Lung (tissue), 12 donors: ENCODE measurements around the gene TAB2. TPM values are rescaled to one million over a fixed set of nuclear protein-coding genes. Genes with fewer than 3 reads are reported as not detected.

Experiments
- ATAC-seq: fragments of 200-7000 bp; cut with Tn5 transposase; one replicate; pipeline ENCODE4 v1.9.1; 2020; ENCODE audit warnings: moderate number of reproducible peaks; ENCODE audit not compliant: insufficient read depth, low FRiP score
- DNase-seq, 3 donors: peaks; one replicate each; pipeline ENCODE4 v3.0.0-alpha.2; 2013 to 2017
- H3K27ac ChIP-seq, 2 donors: one replicate each; pipeline ENCODE4 v1.5.1; 2013; ENCODE audit warnings: mild to moderate bottlenecking in 2 of 2, moderate library complexity in 2 of 2, control low read depth in 1 of 2, inconsistent platforms in 1 of 2, low read depth in 1 of 2, low read length in 1 of 2
- H3K27me3 ChIP-seq, 3 donors: one replicate each; pipeline ENCODE4 v1.5.1; 2013; ENCODE audit warnings: low read length in 2 of 3; ENCODE audit not compliant: control insufficient read depth in 3 of 3, insufficient read depth in 3 of 3
- H3K36me3 ChIP-seq, 4 donors: one replicate each; pipeline ENCODE4 v1.5.1; 2013; ENCODE audit warnings: low read length in 4 of 4, mild to moderate bottlenecking in 1 of 4, moderate library complexity in 1 of 4; ENCODE audit not compliant: control insufficient read depth in 4 of 4, insufficient read depth in 4 of 4
- H3K4me1 ChIP-seq, 5 donors: one replicate each; pipeline ENCODE4 v1.5.1; 2013; ENCODE audit warnings: low read length in 5 of 5, mild to moderate bottlenecking in 2 of 5, moderate library complexity in 1 of 5; ENCODE audit not compliant: control insufficient read depth in 5 of 5, insufficient read depth in 5 of 5
- H3K4me3 ChIP-seq: one replicate; pipeline ENCODE4 v1.5.1; 2013; ENCODE audit warnings: mild to moderate bottlenecking, control low read depth, moderate library complexity
- H3K9ac ChIP-seq, 2 donors: one replicate each; pipeline ENCODE4 v1.5.1; 2013; ENCODE audit warnings: low read length in 2 of 2, control low read depth in 1 of 2; ENCODE audit not compliant: insufficient read depth in 1 of 2
- H3K9me3 ChIP-seq, 4 donors: one replicate each; pipeline ENCODE4 v1.5.1; 2013; ENCODE audit warnings: low read length in 3 of 4, mild to moderate bottlenecking in 1 of 4, moderate library complexity in 1 of 4; ENCODE audit not compliant: control insufficient read depth in 4 of 4, insufficient read depth in 3 of 4
- WGBS, 2 donors: extraction: QIAGEN DNeasy Blood & Tissue Kit; methylation state at CpG; one replicate each; pipeline ENCODE4 v1.1.7; 2013; 5-methylcytosine and 5-hydroxymethylcytosine counted together
- polyA plus RNA-seq, 2 donors: library from polyadenylated mRNA; stranded (reverse); fragments of 200-250 nt; gene quantifications; one replicate each; pipeline ENCODE4 v1.2.1, GENCODE V29; 2013
- total RNA-seq, 2 donors: library from RNA; depleted of rRNA in 1 of 2; stranded (reverse); fragments of >200 nt in 1 of 2; gene quantifications; one replicate each; pipeline ENCODE4 v1.2.1, GENCODE V29; 2014 to 2021
- TF ChIP-seq, protein P1 (sequence below): IDR thresholded peaks from 2 replicates; pipeline ENCODE4 v1.5.1; 2012; ENCODE audit warnings: mild to moderate bottlenecking; ENCODE audit errors: control extremely low read depth, extremely low read depth
- donor health status: control.
- donor health status: control.
- donor health status: Bipolar disorder and iron deficiency.
- donor health status: healthy.
- donor health status: DM: yes; HTN: yes; CAD: no.

Gene TAB2
- total and polyA plus RNA-seq, 4 donors = 15.8 to 75.9 (median 33.2) TPM

DNA sequence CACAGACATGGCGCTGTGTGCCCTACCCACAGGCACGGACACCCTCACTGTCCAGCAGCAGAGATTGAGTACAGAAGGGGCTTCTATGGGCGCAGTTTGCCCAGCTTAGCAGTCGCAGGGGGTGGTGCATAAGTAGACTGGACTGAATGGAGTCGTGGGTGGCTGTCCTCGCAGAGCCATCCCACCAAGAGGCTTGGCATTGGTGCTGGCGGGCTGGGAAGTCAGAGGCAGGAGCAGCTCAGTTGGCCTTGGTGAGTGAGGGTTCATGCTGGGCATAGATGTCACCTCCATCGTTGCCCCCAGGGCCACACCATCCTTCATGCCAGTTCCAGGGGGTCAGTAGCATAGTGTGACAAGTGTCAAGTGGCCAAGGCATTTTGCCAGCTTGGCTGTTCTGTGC lies 107.7 kb downstream of the TAB2 start:
- H3K4me1 ChIP-seq = peaks cover 0 to 12% (median 0%) of the 10 kb centered on the region in 5 donors
- H3K4me3 ChIP-seq = no peak overlapping the region
- TF ChIP-seq, protein P1, sequence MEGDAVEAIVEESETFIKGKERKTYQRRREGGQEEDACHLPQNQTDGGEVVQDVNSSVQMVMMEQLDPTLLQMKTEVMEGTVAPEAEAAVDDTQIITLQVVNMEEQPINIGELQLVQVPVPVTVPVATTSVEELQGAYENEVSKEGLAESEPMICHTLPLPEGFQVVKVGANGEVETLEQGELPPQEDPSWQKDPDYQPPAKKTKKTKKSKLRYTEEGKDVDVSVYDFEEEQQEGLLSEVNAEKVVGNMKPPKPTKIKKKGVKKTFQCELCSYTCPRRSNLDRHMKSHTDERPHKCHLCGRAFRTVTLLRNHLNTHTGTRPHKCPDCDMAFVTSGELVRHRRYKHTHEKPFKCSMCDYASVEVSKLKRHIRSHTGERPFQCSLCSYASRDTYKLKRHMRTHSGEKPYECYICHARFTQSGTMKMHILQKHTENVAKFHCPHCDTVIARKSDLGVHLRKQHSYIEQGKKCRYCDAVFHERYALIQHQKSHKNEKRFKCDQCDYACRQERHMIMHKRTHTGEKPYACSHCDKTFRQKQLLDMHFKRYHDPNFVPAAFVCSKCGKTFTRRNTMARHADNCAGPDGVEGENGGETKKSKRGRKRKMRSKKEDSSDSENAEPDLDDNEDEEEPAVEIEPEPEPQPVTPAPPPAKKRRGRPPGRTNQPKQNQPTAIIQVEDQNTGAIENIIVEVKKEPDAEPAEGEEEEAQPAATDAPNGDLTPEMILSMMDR = no peak
- DNase-seq (no peak), ATAC-seq (no peak)
- H3K27ac ChIP-seq = no peak overlapping the region
- H3K27me3 ChIP-seq = no peaks in the 10 kb centered on the region
- H3K9ac ChIP-seq = no peak overlapping the region
- H3K9me3 ChIP-seq = no peaks in the 10 kb centered on the region
- no peaks in the 10 kb centered on the region for H3K36me3 ChIP-seq
- WGBS, 2 donors = 96 to 98% methylated on average over 8 of the region's 8 CpGs

DNA sequence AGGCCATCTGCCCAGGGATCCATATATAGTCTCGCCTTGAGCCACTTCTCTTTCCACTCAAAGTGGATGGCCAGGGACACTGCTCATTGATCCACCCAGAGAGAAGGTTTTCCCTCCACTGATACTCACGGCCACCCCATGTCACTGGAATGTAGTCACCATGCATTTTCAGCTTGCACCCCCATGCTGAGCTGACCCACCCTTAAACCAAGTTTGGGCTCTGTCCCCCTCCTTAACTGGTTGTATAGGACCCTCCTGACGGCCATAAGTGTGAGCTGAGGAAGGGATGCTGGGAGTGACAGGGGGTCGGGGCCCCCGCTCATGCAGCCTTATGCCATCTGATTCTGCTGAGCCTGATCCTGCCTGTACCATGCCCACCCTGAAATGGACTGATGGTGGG lies 108.2 kb downstream of the TAB2 start:
- no peak for ATAC-seq

DNA sequence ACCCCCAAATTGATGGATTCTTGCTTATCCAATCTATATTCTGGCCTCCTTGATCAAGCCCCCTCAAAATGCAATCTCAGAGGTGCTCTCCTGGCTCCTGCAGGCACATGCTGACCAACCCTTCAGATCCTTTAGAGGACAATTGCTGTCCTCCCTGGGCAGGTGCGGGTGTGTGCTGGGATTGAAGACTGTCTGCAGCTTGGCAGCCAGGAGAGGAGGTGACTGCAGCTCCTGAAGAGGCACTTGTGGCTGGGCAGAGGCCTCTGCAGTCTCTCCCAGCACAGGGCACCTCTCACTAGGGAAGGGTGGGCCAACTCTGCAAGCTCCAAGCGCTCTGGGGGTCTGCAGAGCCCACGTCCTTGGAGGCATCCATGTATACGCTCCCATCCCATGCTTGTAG lies 111.1 kb downstream of the TAB2 start:
- no peak overlapping the region for H3K9ac ChIP-seq
- ATAC-seq = no peak
- H3K36me3 ChIP-seq = no peaks in the 10 kb centered on the region
- no peak overlapping the region for H3K27ac ChIP-seq
- WGBS, 2 donors = 90 to 95% methylated on average over 4 of the region's 4 CpGs
- no peaks in the 10 kb centered on the region for H3K9me3 ChIP-seq
- no peaks in the 10 kb centered on the region for H3K27me3 ChIP-seq
- DNase-seq = no peak
- no peak overlapping the region for H3K4me3 ChIP-seq
- TF ChIP-seq, protein P1 = no peak
- peaks cover 0 to 8% (median 0%) of the 10 kb centered on the region in 5 donors for H3K4me1 ChIP-seq

More for the DNA sequence above, 108.2 kb downstream of the TAB2 start:
- Histone ChIP-seq H3K9ac (no peak overlapping the region), H3K36me3 (no peaks in the 10 kb centered on the region), H3K4me3 (no peak overlapping the region), H3K9me3 (no peaks in the 10 kb centered on the region), H3K4me1 (peaks cover 0 to 12% (median 0%) of the 10 kb centered on the region in 5 donors), H3K27ac (no peak overlapping the region), H3K27me3 (no peaks in the 10 kb centered on the region)
- 95% methylated on average over 5 of the region's 5 CpGs for WGBS, 2 donors
- TF ChIP-seq, protein P1 = no peak
- no peak for DNase-seq
